Measurements from ENCODE around the gene PRDM9. TPM values are rescaled to one million over a fixed set of nuclear protein-coding genes. Genes with fewer than 3 reads are reported as not detected.
"Not testable (repeated sequence)": the region's sequence is repeated elsewhere in the genome, so short reads cannot be mapped to it uniquely, and the experiment has no call there.

PRDM9 gene
- total and polyA plus RNA-seq, 2 donors from 2014 or later, result not detected

GRCh38 chr5:23484096-23484495 lies 23.3 kb upstream of the PRDM9 start:
- FAIRE-seq (no peak), DNase-seq (no peak)
- intact Hi-C loops (cut with DNase I), result no loop called here
- Histone ChIP-seq H3K27ac (ENCODE audit: low read depth in 2 of 2, low read length in 2 of 2) (no peak overlapping the region), H3K9me3 (ENCODE audit: control insufficient read depth in 2 of 3, insufficient read depth in 1 of 3, low read length in 3 of 3) (no peaks in the 10 kb centered on the region), H3K4me3 (ENCODE audit: low read length in 3 of 3) (no peak overlapping the region), H3K9ac (ENCODE audit: low read length in 3 of 3) (no peak overlapping the region), H3K4me1 (ENCODE audit: control insufficient read depth in 2 of 3, insufficient read depth in 2 of 3, low read depth in 1 of 3, low read length in 3 of 3) (no peaks in the 10 kb centered on the region), H3K27me3 (ENCODE audit: control insufficient read depth, insufficient read depth, low read length) (no peaks in the 10 kb centered on the region), H3K36me3 (ENCODE audit: control insufficient read depth in 2 of 3, insufficient read depth in 3 of 3, low read length in 3 of 3) (no peaks in the 10 kb centered on the region)
- no peak for TF ChIP-seq CTCF (IDR thresholded peaks at IDR 0.05; ENCODE audit: borderline replicate concordance, extremely low read depth, insufficient read depth)

- H3K27me3 ChIP-seq (ENCODE audit: control insufficient read depth, insufficient read depth, low read length); H3K4me1 ChIP-seq (ENCODE audit: control insufficient read depth in 2 of 3, insufficient read depth in 2 of 3, low read depth in 1 of 3, low read length in 3 of 3); H3K27ac ChIP-seq (ENCODE audit: low read depth in 2 of 2, low read length in 2 of 2); FAIRE-seq; H3K4me3 ChIP-seq (ENCODE audit: low read length in 3 of 3); H3K36me3 ChIP-seq (ENCODE audit: control insufficient read depth in 2 of 3, insufficient read depth in 3 of 3, low read length in 3 of 3); H3K9ac ChIP-seq (ENCODE audit: low read length in 3 of 3); DNase-seq; intact Hi-C loops (cut with DNase I); H3K9me3 ChIP-seq (ENCODE audit: control insufficient read depth in 2 of 3, insufficient read depth in 1 of 3, low read length in 3 of 3): not testable (repeated sequence)
Observed at GRCh38 chr5:23486227-23486626, 21.2 kb upstream of the PRDM9 start.

GRCh38 chr5:23490993-23491392 lies 16.4 kb upstream of the PRDM9 start:
- DNase-seq (no peak), FAIRE-seq (no peak)
- Histone ChIP-seq H3K27me3 (ENCODE audit: control insufficient read depth, insufficient read depth, low read length) (no peaks in the 10 kb centered on the region), H3K4me1 (ENCODE audit: control insufficient read depth in 2 of 3, insufficient read depth in 2 of 3, low read depth in 1 of 3, low read length in 3 of 3) (no peaks in the 10 kb centered on the region), H3K36me3 (ENCODE audit: control insufficient read depth in 2 of 3, insufficient read depth in 3 of 3, low read length in 3 of 3) (no peaks in the 10 kb centered on the region), H3K9me3 (ENCODE audit: control insufficient read depth in 2 of 3, insufficient read depth in 1 of 3, low read length in 3 of 3) (no peaks in the 10 kb centered on the region), H3K9ac (ENCODE audit: low read length in 3 of 3) (no peak overlapping the region), H3K4me3 (ENCODE audit: low read length in 3 of 3) (no peak overlapping the region), H3K27ac (ENCODE audit: low read depth in 2 of 2, low read length in 2 of 2) (no peak overlapping the region)
- intact Hi-C loops (cut with DNase I), result no loop called here
- no peak for TF ChIP-seq CTCF (IDR thresholded peaks at IDR 0.05; ENCODE audit: borderline replicate concordance, extremely low read depth, insufficient read depth)

- no peak overlapping the region for H3K4me3 ChIP-seq (ENCODE audit: low read length in 3 of 3)
- FAIRE-seq (no peak), DNase-seq (no peak)
- H3K9me3 ChIP-seq (ENCODE audit: control insufficient read depth in 2 of 3, insufficient read depth in 1 of 3, low read length in 3 of 3), result no peaks in the 10 kb centered on the region
- H3K36me3 ChIP-seq (ENCODE audit: control insufficient read depth in 2 of 3, insufficient read depth in 3 of 3, low read length in 3 of 3), result no peaks in the 10 kb centered on the region
- H3K27ac ChIP-seq (ENCODE audit: low read depth in 2 of 2, low read length in 2 of 2), result no peak overlapping the region
- intact Hi-C loops (cut with DNase I), result no loop called here
- no peaks in the 10 kb centered on the region for H3K4me1 ChIP-seq (ENCODE audit: control insufficient read depth in 2 of 3, insufficient read depth in 2 of 3, low read depth in 1 of 3, low read length in 3 of 3)
- H3K9ac ChIP-seq (ENCODE audit: low read length in 3 of 3), result no peak overlapping the region
- TF ChIP-seq CTCF (IDR thresholded peaks at IDR 0.05; ENCODE audit: borderline replicate concordance, extremely low read depth, insufficient read depth), result no peak
- H3K27me3 ChIP-seq (ENCODE audit: control insufficient read depth, insufficient read depth, low read length), result no peaks in the 10 kb centered on the region
Observed at GRCh38 chr5:23494558-23494957, 12.9 kb upstream of the PRDM9 start.

Measured in kidney (tissue), 14 donors.